SJCRH30 (cell line): ENCODE data around the gene SP6. TPM values are rescaled to one million over a fixed set of nuclear protein-coding genes. Genes with fewer than 3 reads are reported as not detected.

Experiments used
- DNase-seq, 2 experiments: peaks; one replicate each; pipeline ENCODE4 v3.0.0-alpha.2; 2015 to 2020
- H3K27ac ChIP-seq: fragments of 250-450 bp; sonication (Bioruptor Pico); 2 replicates; pipeline ENCODE4 v1.5.1; 2020; ENCODE audit warnings: mild to moderate bottlenecking, moderate library complexity
- H3K27me3 ChIP-seq: fragments of 250-450 bp; sonication (Bioruptor Pico); 2 replicates; pipeline ENCODE4 v1.5.1; 2020; ENCODE audit warnings: mild to moderate bottlenecking, moderate library complexity
- H3K36me3 ChIP-seq: fragments of 250-450 bp; sonication (Bioruptor Pico); 2 replicates; pipeline ENCODE4 v1.5.1; 2020; ENCODE audit warnings: mild to moderate bottlenecking, moderate library complexity
- H3K4me1 ChIP-seq: fragments of 250-450 bp; sonication (Bioruptor Pico); 2 replicates; pipeline ENCODE4 v1.5.1; 2020; ENCODE audit warnings: mild to moderate bottlenecking, moderate library complexity
- H3K4me3 ChIP-seq: fragments of 250-450 bp; sonication (Bioruptor Pico); 2 replicates; pipeline ENCODE4 v1.5.1; 2020; ENCODE audit warnings: mild to moderate bottlenecking, moderate library complexity
- H3K9me3 ChIP-seq: fragments of 250-450 bp; sonication (Bioruptor Pico); replicated peaks from 2 replicates; pipeline ENCODE4 v1.5.1; 2020; ENCODE audit warnings: mild to moderate bottlenecking, moderate library complexity
- total RNA-seq: library from RNA; depleted of rRNA; stranded (reverse); fragments of >200 nt; shearing (Covaris generic); gene quantifications from 2 replicates; pipeline ENCODE4 v1.2.3, GENCODE V29; 2014

Gene SP6
- total RNA-seq, 1 experiment from 2014 or later = not detected

DNA sequence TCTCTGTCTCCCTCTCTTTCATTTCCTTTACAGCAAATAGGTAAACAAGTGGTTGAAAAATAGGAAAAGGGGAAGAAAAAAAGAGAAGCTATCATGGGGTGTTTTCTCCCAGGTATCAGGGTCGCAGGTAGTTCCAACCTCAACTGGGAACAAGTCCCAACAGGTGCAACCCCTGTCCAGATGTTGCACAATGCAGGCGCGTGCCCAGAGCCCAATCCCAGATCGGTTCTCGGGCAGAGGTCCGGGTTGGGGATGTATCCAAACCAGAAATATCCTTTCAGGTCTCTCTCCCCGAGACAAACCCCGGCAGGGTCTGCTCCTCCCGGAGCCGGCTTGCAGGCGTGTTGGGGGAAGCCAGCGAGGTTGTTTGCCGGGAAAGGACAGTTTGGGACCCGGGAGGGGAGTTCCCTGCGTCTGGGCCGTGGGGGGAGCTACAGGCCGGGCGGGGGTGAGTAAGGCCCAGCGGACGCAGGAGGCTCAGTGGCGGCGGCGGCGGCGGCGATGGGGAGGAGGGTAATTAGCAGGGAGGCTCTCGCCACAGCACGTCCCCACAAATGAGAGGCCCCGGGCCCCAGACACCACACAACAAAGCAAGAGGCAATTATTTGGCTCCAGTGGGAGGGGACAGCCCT is 21.2 kb upstream of the SP6 start:
- peaks cover 49% of the 10 kb centered on the region for H3K27me3 ChIP-seq

DNA sequence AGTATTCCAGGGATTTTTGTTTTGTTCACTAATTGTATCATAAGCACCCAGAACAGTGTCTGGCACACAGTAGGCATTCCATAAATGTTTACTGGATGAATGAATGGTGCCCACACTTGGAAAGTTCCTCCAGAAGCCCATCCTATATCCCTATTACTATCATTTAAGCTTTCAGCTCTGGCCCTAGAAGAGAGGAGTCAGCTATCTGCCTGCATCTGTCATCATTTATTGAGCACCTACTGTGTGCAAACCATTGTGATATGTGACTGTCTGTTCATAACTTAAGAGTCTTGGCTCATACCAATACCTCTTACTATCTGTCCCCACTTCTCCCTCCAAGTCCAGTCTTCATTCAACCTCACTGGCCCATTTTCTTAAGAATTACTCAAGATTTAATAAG is 20.1 kb upstream of the SP6 start:
- peaks cover 55% of the 10 kb centered on the region for H3K27me3 ChIP-seq
- no peaks in the 10 kb centered on the region for H3K4me1 ChIP-seq
- H3K9me3 ChIP-seq = no peaks in the 10 kb centered on the region
- H3K4me3 ChIP-seq = no peak overlapping the region
- no peaks in the 10 kb centered on the region for H3K36me3 ChIP-seq
- DNase-seq = no peak
- no peak overlapping the region for H3K27ac ChIP-seq

More for the DNA sequence above, 21.2 kb upstream of the SP6 start:
- H3K27ac ChIP-seq = no peak overlapping the region
- H3K36me3 ChIP-seq = no peaks in the 10 kb centered on the region
- no peaks in the 10 kb centered on the region for H3K4me1 ChIP-seq
- H3K9me3 ChIP-seq = no peaks in the 10 kb centered on the region
- no peak for DNase-seq
- H3K4me3 ChIP-seq = no peak overlapping the region

DNA sequence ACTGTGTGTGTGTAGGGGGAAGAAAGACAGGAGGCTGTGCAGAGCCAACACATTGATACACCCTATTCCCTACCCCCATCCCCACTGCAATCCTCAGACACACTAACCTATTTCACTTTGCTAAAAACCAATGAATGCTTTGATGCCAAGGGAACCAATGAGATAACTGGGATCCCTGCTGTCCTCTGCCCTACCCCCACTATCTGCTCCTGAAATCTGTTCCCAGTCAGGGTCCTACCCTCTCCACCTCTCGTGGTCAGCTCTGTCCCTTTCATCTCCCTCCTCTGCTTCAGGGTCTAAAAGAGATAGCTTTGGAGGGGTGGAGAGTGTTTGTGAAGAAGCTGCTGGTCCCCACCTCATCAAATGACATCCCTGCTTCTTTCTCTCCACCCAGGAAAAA is 19.1 kb upstream of the SP6 start:
- Histone ChIP-seq H3K4me3 (no peak overlapping the region), H3K36me3 (no peaks in the 10 kb centered on the region), H3K9me3 (no peaks in the 10 kb centered on the region), H3K27ac (no peak overlapping the region), H3K4me1 (no peaks in the 10 kb centered on the region), H3K27me3 (peaks cover 56% of the 10 kb centered on the region)
- DNase-seq = no peak

DNA sequence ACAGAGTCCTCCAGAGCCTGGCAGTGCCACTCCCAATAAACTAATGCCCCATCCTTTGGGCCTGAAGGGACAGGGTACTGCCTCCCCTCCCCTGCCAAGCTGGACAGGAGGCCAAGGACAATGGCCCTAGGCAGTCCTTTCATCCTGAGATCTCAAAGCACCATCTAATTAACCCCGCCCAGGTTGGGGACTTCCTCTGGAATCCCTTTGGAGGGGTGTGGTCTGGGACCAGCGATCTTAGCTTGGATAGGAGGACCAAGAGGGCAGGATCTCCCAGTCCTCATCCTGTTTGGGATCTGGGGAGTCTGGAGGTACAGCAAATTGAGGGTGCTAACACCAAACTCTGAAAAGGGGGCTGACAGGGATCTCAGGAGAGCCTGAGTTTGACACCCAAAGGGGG is 18.2 kb upstream of the SP6 start:
- DNase-seq = no peak
- Histone ChIP-seq H3K36me3 (no peaks in the 10 kb centered on the region), H3K27ac (no peak overlapping the region)

DNA sequence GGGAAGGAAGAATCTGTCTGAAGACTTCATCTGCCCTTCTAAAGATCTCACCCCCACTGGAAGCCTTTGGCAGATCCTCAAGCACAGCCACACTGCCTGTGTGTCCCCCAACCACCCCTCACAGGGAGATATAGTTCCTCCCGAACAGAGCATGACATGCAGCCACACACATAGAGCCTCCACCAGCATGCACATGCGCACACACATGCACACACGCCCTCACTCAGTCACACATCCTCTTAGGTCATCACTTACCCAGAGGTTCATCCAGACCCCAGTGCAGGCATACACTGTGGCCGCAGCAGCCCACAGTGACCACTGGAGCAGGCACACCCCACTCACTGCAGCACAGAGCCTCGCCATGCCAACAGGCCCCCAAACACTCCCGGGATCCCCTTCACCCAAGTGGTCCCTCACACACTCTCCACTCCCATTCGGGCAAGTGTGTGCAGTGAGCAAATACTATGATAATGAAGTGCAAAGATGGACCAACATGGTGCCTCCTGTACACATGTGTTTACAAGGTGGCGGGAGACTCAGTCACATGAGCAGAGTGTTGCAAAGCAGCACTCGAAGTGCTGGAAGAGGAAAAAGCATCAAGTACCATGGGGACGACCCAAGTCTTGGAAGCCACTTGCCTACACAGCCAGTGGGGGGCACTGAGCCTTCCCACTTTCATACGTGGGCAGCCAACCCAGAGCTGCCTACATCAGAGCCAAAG is 17.0 kb upstream of the SP6 start:
- Histone ChIP-seq H3K9me3 (no peaks in the 10 kb centered on the region), H3K27ac (no peak overlapping the region), H3K27me3 (peaks cover 50% of the 10 kb centered on the region), H3K36me3 (no peaks in the 10 kb centered on the region), H3K4me3 (no peak overlapping the region), H3K4me1 (no peaks in the 10 kb centered on the region; the same call in 1 of the 2 replicates)
- DNase-seq = no peak

More for the DNA sequence above, 18.2 kb upstream of the SP6 start:
- no peaks in the 10 kb centered on the region for H3K4me1 ChIP-seq
- no peak overlapping the region for H3K4me3 ChIP-seq
- no peaks in the 10 kb centered on the region for H3K9me3 ChIP-seq
- peaks cover 60% of the 10 kb centered on the region for H3K27me3 ChIP-seq

DNA sequence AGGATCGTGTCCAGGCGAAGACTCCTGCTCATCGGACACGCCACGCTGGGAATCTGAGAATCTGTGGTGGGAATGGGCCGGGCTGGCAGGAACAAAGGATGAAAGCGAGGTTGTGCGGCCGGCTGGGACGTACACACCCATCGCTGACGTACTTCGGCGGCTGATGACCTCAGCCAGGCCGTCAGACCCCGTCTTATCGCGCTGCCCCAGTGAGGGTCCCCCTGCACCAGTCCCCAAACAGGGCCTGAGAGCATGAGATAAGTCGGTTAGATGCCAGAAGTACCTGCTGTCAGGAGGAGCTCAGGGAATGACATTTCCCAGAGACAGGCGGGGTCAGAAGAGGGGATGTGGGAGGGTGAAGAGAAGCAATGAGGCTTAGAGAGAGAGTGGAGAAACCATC is 16.0 kb upstream of the SP6 start:
- peaks cover 39% of the 10 kb centered on the region for H3K27me3 ChIP-seq
- no peak overlapping the region for H3K27ac ChIP-seq
- no peaks in the 10 kb centered on the region for H3K36me3 ChIP-seq
- H3K4me3 ChIP-seq = no peak overlapping the region
- H3K4me1 ChIP-seq = no peaks in the 10 kb centered on the region; the same call in 1 of the 2 replicates
- no peaks in the 10 kb centered on the region for H3K9me3 ChIP-seq
- no peak for DNase-seq

DNA sequence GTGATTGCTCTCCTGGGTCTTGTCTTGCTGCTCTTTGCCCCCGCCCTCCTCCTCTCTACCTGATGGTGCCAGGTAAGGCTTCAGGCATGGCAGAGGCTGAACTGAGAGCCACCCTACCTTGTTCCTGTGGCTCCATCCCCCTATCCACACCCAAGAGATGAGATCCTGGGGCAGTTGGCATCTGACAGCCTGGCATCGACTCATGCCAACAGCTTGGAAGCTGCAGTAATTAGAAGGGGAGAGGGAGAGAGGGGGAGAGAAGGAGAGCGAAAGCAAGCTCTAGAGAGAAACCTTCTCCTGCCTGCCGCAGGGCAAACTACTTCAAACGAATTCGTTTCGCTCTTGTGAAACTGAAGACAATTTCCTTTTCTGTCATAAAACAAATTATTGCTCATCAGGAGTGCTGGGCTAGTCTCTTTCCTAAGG is 13.8 kb upstream of the SP6 start:
- Histone ChIP-seq H3K27me3 (peaks cover 27% of the 10 kb centered on the region), H3K36me3 (no peaks in the 10 kb centered on the region), H3K4me3 (no peak overlapping the region), H3K4me1 (no peaks in the 10 kb centered on the region; the same call in 1 of the 2 replicates), H3K27ac (no peak overlapping the region), H3K9me3 (no peaks in the 10 kb centered on the region)
- DNase-seq = no peak

DNA sequence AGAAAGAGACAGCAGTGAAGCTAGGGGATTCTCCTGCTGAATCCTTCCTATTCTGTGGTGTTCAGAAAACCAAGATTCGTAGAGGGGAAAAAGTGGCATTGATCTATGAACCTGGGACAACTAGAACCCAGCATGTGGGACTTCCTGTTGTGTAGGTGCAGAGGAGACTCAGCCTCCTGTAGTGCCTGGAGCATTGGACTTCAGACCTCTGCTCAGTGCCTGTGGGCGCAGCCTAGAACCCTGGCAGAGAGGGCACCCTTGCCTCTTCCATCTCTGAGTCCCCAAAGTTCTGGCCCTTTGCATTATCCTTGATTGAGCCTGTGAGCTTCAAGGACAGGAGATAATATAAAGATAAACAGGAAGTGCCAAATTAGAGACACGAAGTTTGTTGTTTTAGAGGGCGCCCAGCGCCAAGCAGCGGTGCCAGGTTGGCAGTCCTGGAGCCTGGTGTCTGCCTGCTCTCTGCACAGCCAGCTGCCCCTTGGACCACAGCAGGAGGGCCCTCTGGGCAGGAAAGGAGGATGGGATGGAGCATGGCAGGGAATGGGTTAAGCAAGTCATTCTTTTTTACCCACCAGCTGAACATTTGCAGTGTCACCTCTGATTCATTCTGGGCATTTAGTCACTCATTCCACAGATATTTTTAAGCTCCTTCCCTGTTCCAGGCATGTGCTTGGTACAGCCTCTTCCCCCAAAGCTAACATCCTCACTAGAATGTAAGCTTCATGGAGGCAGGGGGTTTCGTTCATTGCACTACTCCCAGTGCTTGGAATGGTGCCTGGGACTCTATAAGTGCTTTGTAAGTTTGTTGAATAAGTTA is 11.9 kb upstream of the SP6 start:
- no peaks in the 10 kb centered on the region for H3K9me3 ChIP-seq
- no peak overlapping the region for H3K27ac ChIP-seq
- H3K4me3 ChIP-seq = no peak overlapping the region
- no peak for DNase-seq
- no peaks in the 10 kb centered on the region; the same call in 1 of the 2 replicates for H3K4me1 ChIP-seq
- peaks cover 30% of the 10 kb centered on the region for H3K27me3 ChIP-seq
- H3K36me3 ChIP-seq = no peaks in the 10 kb centered on the region

DNA sequence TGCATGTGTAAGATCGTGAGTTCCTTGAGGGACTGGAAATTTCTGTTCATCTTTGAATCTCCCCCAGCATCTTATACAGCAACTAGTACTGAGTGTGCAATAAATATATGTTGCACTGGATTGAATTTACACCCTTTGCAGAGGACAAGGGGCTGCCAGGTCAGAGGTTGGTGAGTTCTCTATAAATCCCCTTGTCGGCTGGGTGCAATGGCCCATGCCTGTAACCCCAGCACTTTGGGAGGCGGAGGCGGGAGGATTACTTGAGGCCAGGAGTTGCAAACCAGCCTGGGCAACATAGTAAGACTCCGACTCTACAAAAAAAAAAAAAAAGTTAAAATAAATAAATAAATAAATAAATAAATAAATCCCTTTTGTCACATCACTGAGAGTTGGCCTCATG is 9.4 kb upstream of the SP6 start:
- H3K27me3 ChIP-seq = peaks cover 31% of the 10 kb centered on the region
- H3K4me3 ChIP-seq = no peak overlapping the region
- H3K27ac ChIP-seq = no peak overlapping the region
- no peak for DNase-seq
- no peaks in the 10 kb centered on the region for H3K9me3 ChIP-seq
- no peaks in the 10 kb centered on the region; the same call in 1 of the 2 replicates for H3K4me1 ChIP-seq
- H3K36me3 ChIP-seq = no peaks in the 10 kb centered on the region

DNA sequence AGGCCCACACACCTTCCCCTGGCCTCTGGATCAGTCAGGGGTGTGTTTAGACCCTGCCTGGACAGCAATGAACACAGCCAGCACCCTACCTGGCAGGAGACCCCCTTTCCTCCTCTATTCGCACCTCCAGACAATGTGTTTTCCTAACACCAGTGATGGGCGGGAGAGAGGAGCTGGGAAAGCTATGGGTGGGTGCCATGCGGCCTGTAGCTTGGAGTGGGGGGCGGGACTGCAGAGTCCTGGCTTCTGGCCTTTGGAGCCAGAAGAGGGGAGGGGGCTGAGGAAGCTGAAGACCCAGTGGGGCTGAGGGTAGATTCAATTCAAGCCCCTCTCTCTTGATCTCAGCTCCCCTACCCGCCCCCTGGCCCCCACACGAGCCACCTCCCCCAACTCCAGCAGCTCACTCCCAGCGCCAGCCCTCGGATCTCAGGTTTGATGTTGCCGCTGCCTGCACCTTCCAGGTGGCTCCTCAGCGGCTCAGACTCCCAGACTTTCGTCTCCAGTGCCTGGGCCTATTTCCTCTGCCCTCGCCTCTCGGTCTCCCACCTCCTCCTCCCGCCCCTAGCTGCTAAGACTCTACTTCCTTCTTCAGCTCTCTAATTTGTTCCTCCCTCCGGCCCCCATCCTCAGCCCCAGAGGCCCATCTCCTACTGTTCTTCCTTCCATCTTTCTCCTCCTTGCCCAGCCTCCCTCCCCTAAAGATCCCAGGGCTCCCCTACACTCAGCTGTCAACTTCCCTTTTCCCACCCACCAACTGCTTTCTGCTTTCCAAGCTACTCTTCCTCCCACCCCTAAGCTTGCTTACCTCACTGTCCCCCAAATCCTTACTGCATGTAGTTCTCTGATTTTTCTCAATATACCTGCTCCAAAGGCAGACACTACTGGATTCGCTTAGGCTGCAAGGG is 6.8 kb upstream of the SP6 start:
- no peak for DNase-seq
- no peak overlapping the region for H3K4me3 ChIP-seq

DNA sequence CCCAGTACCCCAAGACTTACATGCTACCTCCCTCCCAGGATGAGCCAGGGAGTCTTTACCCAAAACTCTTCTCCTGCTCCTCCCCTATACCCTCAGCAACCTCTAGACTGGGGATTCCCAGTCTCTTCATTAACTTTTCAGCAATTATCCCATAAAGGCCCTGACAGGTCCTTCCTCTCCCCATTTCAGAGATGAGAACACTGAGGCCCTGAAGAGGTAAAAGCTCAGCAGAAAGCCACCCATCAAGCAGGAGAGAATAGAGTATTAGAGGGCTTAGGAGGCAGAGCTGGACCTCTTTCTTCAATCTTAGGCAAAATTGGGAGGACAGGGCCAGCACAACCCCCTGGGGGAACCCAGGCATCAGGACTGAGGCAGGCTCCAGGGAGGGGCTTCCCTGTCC is 5.9 kb upstream of the SP6 start:
- no peaks in the 10 kb centered on the region for H3K36me3 ChIP-seq
- no peak for DNase-seq
- no peak overlapping the region for H3K4me3 ChIP-seq
- no peaks in the 10 kb centered on the region for H3K9me3 ChIP-seq
- no peak overlapping the region for H3K27ac ChIP-seq
- peaks cover 57% of the 10 kb centered on the region for H3K27me3 ChIP-seq
- H3K4me1 ChIP-seq = no peaks in the 10 kb centered on the region

More for the DNA sequence above, 6.8 kb upstream of the SP6 start:
- Histone ChIP-seq H3K9me3 (no peaks in the 10 kb centered on the region), H3K4me1 (no peaks in the 10 kb centered on the region; the same call in 1 of the 2 replicates), H3K27ac (no peak overlapping the region), H3K36me3 (no peaks in the 10 kb centered on the region), H3K27me3 (peaks cover 49% of the 10 kb centered on the region)

DNA sequence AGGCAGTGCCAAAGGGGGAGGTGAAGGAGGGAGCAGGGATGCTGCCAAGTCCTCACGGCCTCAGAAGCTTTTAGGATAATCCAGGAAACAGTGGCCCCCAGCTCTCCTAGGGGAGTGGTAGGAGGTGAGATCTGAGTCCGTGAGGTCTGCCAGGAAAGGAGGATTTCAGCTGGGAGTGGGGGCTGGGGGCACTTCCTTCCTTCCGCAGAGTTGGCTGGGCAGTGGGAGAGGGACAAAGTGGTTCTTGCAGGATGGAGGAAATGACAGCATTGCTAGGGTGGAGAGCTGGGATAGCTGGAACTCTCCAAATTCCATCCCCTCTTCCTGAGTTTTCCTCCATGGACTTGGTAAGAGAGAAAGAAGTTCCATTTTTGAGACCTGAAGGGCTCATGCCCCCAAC is 4.8 kb upstream of the SP6 start:
- H3K27me3 ChIP-seq = peaks cover 61% of the 10 kb centered on the region
- H3K36me3 ChIP-seq = no peaks in the 10 kb centered on the region
- no peaks in the 10 kb centered on the region for H3K9me3 ChIP-seq
- DNase-seq = no peak
- H3K4me1 ChIP-seq = no peaks in the 10 kb centered on the region
- H3K4me3 ChIP-seq = no peak overlapping the region
- no peak overlapping the region for H3K27ac ChIP-seq

DNA sequence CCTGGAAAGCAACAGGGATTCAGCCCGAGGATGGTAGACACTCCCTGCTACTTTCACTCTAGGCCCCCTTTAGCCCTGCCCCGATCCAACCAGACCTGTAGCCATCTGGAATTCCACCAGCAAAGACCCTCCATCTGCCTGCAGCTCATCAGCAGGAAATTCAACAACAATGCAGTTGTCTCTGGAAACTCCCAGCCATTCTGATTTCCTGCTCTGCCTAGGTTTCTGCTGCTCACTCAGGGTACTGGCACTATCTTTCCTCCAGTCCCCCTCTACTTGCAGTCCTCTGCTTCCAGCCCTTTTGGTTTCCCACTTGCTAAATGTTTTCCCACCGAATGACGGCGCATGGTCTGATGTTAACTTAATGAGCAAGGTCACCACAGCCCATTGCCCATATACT is 2.7 kb upstream of the SP6 start:
- no peak for DNase-seq
- H3K4me1 ChIP-seq = no peaks in the 10 kb centered on the region
- H3K27ac ChIP-seq = no peak overlapping the region
- no peak overlapping the region for H3K4me3 ChIP-seq
- H3K27me3 ChIP-seq = peaks cover 72% of the 10 kb centered on the region
- no peaks in the 10 kb centered on the region for H3K9me3 ChIP-seq
- no peaks in the 10 kb centered on the region for H3K36me3 ChIP-seq
